Keratinocyte (primary cell): Measurements from ENCODE around the gene CNTNAP5.

Experiments used
- EZH2 ChIP-seq: IDR thresholded peaks from one replicate; pipeline ENCODE4 v1.6.1; 2012; ENCODE audit warnings: inconsistent platforms, mild to moderate bottlenecking, low read length, moderate library complexity
- TF ChIP-seq, protein P1 (sequence below), 3 experiments: IDR thresholded peaks in 1 of 3; conservative IDR thresholded peaks in 1 of 3; optimal IDR thresholded peaks in 1 of 3; 2 replicates in 2 of 3; 3 replicates in 1 of 3; pipeline versions ENCODE3 to v1.5.1; 2011; ENCODE audit warnings: low read length in 3 of 3, mild to moderate bottlenecking in 3 of 3, moderate library complexity in 2 of 3, control low read depth in 1 of 3, inconsistent platforms in 1 of 3; ENCODE audit not compliant: insufficient read depth in 2 of 3; ENCODE audit errors: extremely low read depth in 1 of 3

DNA sequence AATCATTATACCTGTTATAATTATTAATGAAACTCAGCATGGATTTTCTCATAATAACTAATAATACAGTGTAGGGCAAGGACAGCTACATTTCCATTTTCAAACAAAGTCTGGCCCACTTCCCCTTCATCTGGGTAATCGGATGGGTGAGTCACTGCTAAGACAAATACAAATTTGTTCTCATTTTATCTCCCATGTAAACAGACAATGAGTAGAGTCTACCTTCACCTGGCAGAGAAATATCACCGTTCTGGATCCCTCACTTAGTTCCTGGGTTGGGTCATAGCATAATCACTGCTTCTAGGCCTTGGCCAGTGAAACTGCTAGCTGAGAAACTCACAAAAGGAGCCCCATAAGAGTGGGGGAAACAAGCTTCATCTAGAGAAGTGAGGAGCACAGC, 9.2 kb downstream of the CNTNAP5 start:
- TF ChIP-seq, protein P1, sequence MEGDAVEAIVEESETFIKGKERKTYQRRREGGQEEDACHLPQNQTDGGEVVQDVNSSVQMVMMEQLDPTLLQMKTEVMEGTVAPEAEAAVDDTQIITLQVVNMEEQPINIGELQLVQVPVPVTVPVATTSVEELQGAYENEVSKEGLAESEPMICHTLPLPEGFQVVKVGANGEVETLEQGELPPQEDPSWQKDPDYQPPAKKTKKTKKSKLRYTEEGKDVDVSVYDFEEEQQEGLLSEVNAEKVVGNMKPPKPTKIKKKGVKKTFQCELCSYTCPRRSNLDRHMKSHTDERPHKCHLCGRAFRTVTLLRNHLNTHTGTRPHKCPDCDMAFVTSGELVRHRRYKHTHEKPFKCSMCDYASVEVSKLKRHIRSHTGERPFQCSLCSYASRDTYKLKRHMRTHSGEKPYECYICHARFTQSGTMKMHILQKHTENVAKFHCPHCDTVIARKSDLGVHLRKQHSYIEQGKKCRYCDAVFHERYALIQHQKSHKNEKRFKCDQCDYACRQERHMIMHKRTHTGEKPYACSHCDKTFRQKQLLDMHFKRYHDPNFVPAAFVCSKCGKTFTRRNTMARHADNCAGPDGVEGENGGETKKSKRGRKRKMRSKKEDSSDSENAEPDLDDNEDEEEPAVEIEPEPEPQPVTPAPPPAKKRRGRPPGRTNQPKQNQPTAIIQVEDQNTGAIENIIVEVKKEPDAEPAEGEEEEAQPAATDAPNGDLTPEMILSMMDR (optimal IDR thresholded peaks at IDR 0.05 in 1 of 3, IDR thresholded peaks at IDR 0.05 in 1 of 3, conservative IDR thresholded peaks at IDR 0.05 in 1 of 3; ENCODE audit: extremely low read depth in 1 of 3, insufficient read depth in 2 of 3, low read length in 3 of 3): no peak
- TF ChIP-seq EZH2: no peak
